Measurements from ENCODE around the gene BTBD16. TPM values are rescaled to one million over a fixed set of nuclear protein-coding genes. Genes with fewer than 3 reads are reported as not detected.

The BTBD16 gene
- total RNA-seq, 1 experiment from 2014 or later, result not detected

GRCh38 chr10:122331100-122331499 is 60.0 kb downstream of the BTBD16 start:
- in situ Hi-C loops (cut with HindIII; ENCODE audit: low sequenced_read_pairs), result no loop called here

GRCh38 chr10:122331615-122332446 is 60.7 kb downstream of the BTBD16 start:
- in situ Hi-C loops (cut with HindIII; ENCODE audit: low sequenced_read_pairs), result no loop called here
- no peak for DNase-seq (ENCODE audit: low spot score)

More at GRCh38 chr10:122331100-122331499, 60.0 kb downstream of the BTBD16 start:
- DNase-seq (ENCODE audit: low spot score), result no peak

DNA sequence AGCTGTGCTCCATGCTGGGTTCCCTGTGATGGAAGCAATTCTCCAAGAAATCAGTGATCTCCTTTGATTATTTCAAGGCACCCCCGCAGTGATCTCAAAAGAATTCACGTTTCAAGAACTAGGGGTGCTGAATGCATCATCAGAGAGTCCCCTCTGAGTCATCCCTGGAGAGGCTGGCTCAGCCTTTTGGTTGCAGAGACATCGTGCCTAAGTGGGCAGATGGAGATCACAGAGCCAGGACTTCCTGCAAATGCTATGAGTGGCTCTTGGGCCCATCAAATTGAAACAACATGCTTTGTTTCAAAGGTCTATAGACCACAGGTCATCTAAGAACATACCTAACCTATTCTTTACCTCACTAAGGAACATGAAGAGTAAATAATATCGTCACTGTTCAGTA is 61.9 kb downstream of the BTBD16 start:
- no peak for DNase-seq (ENCODE audit: low spot score)
- in situ Hi-C loops (cut with HindIII; ENCODE audit: low sequenced_read_pairs), result no loop called here

DNA sequence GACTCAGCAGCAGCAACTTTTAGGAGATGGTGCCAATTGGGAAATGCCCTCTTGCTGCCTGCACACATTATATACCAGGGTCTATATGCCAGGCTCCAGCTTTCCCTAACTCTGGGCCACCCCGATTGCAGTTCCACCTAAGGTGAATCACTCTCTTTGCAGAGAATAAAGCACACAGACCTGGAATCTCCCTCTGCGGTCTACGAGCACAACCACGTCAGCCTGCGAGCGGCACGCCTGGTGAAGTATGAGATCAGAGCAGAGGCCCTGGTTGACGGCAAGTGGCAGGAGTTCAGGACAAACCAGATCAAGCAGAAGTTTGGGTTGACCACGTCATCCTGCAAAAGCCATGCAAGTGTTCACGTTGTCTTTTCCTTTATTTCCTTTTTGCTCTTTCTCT is 65.2 kb downstream of the BTBD16 start:
- in situ Hi-C loops (cut with HindIII; ENCODE audit: low sequenced_read_pairs), result no loop called here
- no peak for DNase-seq (ENCODE audit: low spot score)

- in situ Hi-C loops (cut with HindIII; ENCODE audit: low sequenced_read_pairs), result no loop called here
- no peak for DNase-seq (ENCODE audit: low spot score)
These were observed 65.9 kb downstream of the BTBD16 start for GRCh38 chr10:122336961-122337360.

DNA sequence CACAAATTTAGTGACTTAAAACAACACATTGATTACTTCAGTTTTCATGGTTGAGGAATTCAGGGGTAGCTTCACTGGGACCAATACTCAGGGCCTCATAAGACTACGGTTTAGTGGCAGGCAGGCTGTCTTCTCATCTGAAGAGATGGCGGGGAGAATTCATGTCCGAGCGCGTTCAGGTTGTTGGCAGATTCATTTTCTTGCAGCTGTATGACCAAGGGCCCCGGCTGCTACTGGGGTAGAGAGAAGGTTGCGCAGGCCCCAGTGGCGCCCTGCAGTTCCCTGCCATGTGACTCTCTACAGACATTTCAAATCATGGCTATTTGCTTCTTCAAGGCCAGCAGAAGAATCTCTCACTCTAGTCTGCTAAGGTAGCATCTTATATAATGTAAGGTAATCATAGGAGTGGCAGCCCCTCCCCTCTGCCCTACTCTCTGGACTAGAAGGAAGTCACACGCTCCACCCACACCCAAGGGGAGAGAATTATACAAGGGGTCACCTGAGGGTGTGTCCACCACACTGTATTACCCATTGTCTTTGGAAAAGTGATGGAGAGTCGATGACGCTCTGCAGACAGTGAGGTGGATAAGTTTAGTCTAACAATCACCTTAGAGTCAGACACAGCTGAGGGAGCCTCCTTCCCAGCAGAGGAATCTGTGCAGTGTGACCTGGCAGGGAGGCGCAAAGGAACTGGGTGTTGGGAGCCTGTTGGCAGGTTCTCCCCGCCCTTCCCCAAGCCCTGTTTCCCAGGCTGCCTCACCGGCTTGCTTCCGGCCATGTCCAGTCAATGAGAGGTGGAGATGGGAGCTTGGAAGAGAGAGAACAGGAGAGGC is 67.7 kb downstream of the BTBD16 start:
- no peak for DNase-seq (ENCODE audit: low spot score)
- in situ Hi-C loops (cut with HindIII; ENCODE audit: low sequenced_read_pairs), result no loop called here

GRCh38 chr10:122341141-122341810 is 70.2 kb downstream of the BTBD16 start:
- no peak for DNase-seq (ENCODE audit: low spot score)
- in situ Hi-C loops (cut with HindIII; ENCODE audit: low sequenced_read_pairs), result no loop called here

- DNase-seq (ENCODE audit: low spot score), result peak; percentile 16
- in situ Hi-C loops (cut with HindIII; ENCODE audit: low sequenced_read_pairs), result no loop called here
These were observed 71.4 kb downstream of the BTBD16 start for GRCh38 chr10:122342293-122343134.

- in situ Hi-C loops (cut with HindIII; ENCODE audit: low sequenced_read_pairs), result no loop called here
These were observed 72.2 kb downstream of the BTBD16 start for GRCh38 chr10:122343135-122343800.

DNA sequence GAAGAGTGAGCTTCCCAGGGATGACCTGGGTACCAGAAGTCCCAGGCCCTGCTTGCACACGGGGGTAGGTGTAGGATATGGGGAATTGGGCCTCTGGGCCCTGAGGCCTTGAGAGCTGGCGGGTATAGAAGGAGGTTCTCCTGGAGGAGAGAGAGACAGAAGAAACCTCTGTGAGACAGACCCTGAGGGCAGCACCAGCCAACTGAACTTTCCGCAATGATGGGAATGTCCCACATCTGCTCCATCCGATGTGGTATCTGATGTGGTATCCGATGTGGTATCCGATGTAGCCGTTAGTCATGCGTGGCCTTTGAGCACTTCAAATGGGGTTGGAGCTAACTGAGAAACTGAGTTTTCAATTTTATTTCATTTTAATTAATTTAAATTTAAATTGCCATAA is 72.8 kb downstream of the BTBD16 start:
- no peak for DNase-seq (ENCODE audit: low spot score)
- in situ Hi-C loops (cut with HindIII; ENCODE audit: low sequenced_read_pairs), result no loop called here

More at GRCh38 chr10:122343135-122343800, 72.2 kb downstream of the BTBD16 start:
- no peak for DNase-seq (ENCODE audit: low spot score)

- in situ Hi-C loops (cut with HindIII; ENCODE audit: low sequenced_read_pairs), result no loop called here
- no peak for DNase-seq (ENCODE audit: low spot score)
These were observed 73.7 kb downstream of the BTBD16 start for GRCh38 chr10:122344741-122345258.

DNA sequence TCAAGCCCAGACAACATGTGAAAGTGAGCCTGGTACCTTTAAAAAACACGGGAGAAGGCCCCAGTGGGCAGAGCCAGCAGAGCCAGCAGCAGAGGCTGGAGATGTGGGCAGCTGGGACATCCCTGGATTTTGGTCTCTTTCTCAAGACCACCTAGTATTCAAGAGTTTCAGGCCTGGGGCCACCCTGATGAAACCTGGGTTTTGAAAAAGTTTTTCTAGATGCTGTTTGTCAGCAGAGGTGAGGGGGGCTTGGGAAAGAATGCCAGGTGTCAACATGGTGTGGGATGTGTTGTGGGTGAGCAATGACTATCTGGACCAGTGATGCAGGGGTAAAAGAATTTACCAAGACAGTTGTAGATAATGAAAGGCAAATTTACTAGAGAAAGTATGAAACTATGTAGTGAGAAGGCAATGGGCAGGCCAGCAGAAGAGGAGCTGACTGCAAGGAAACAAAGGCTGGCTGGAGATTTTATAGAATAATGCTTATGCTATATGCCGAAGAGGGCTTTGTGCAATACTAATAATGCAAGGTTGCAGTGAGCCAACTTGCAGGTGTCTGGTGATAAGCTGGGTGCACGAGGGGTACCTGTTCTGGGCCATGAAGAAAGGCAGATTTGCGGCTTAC is 75.3 kb downstream of the BTBD16 start:
- in situ Hi-C loops (cut with HindIII; ENCODE audit: low sequenced_read_pairs), result no loop called here
- DNase-seq (ENCODE audit: low spot score), result no peak

DNA sequence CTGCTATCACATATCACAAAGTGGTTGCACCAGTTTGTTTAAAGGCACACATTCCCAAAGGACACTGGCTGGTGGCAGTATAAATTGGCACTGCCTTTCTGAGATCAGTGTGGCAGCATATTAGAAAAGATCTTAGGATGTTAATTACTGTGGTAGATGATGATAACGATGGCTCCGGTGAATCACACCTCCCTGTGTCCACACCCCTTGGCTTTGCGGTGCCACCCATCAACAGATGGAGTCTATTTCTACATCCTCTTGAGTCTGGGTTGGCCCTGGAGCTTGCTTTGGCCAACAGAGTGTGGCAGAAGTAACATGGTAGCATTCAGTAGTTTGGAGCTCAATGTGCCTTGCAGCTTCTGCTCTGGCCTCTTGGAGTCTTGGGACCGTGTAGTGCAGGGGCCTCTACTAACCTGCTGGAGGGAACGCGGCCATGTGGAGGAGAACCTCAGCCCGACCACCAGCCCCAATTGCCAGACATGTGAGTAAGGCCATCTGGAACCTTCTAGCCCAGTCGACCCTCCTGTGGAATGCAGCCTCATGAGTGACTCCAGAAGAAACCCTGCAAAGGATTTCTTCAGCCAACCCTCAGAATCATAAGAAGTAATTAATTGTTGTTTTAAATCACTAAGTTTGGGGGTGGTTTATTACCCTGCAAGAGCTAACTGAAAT is 76.2 kb downstream of the BTBD16 start:
- in situ Hi-C loops (cut with HindIII; ENCODE audit: low sequenced_read_pairs), result no loop called here
- DNase-seq (ENCODE audit: low spot score), result no peak

DNA sequence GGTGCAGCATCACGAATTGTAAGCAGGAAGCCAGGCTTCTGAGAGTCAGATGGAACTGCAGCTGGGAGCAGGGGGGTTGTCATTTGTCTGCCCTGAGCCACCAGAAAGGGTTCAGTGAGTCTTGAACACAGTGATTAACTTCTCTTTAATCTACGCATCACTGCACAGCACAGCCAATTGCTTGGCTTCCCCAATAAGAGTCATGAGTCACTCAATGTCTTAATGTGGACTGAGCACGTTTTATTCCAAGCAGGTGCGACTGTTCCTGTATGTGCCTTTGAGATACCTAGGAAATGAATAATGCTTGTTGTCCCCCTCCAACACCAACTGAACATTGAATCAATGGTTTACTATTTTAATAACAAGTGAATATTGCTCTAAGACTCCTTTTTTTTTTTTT is 77.4 kb downstream of the BTBD16 start:
- no peak for DNase-seq (ENCODE audit: low spot score)
- in situ Hi-C loops (cut with HindIII; ENCODE audit: low sequenced_read_pairs), result no loop called here

DNA sequence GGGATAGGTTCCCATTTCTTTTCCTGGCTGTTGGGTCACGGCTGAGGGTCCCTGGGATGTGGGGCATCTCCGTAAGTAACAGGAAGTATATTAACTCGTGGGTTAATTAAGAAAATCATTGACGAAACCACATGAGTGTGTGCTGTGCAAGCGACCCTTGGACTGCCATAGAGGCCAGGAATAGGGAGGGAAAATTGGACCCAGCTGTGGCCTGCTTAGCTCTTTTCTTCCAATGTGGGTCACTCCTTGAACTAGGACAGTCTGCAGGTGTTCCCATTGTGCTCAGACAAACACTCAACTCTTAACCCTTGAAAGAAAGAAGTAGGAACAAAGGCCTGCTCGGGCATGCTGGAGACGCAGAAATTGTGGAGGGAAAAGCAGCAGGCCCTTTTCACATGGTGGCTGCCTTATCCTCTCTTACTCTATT is 77.9 kb downstream of the BTBD16 start:
- no peak for DNase-seq (ENCODE audit: low spot score)
- in situ Hi-C loops (cut with HindIII; ENCODE audit: low sequenced_read_pairs), result no loop called here

DNA sequence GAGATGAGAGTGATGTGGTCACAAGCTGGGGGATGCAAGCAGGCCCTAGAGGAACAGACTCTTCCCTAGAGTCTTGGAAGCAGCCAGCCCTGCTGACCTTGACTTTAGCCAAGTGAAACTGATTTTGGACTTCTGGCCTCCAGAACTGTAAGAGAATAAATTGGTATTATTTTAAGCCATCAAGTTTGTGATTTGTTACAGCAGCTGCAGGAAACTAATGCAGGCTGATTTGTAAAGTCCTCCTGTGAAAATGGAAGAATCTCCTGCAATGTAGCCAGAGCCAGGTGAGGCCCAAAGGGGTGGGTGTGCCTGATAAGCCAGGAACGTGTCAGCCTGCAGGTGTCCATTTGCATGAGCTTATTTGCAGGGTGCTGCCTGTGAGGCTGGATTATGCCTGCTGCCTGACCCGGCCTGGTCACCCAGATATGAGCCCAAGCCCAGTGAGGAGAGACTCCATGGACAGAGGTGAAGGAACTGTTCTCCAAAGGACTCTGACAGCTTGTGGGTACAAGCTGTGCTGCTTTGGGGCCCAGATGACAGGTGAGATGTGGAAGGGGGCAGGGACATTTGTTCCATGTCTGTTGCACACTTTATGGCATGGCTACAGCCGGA is 78.8 kb downstream of the BTBD16 start:
- DNase-seq (ENCODE audit: low spot score), result no peak
- in situ Hi-C loops (cut with HindIII; ENCODE audit: low sequenced_read_pairs), result no loop called here

GRCh38 chr10:122350893-122351292 is 79.8 kb downstream of the BTBD16 start:
- DNase-seq (ENCODE audit: low spot score), result no peak
- in situ Hi-C loops (cut with HindIII; ENCODE audit: low sequenced_read_pairs), result no loop called here

Data from G401 (cell line).